Measurements from ENCODE around the gene PSORS1C1.

GRCh38 chr6:31187780-31188194 lies 73.2 kb downstream of the PSORS1C1 start:
- TF ChIP-seq CTCF (IDR thresholded peaks at IDR 0.05; ENCODE audit: low read depth, low read length) (no peak), EZH2phosphoT487 (IDR thresholded peaks at IDR 0.05; ENCODE audit: low read depth) (no peak)

Data from OCI-LY3 (cell line).